ENCODE results near the gene ATP5F1D. TPM values are rescaled to one million over a fixed set of nuclear protein-coding genes. Genes with fewer than 3 reads are reported as not detected.

The ATP5F1D gene
- total and polyA plus RNA-seq, 4 donors: 17.4 to 219 (median 144) TPM

DNA sequence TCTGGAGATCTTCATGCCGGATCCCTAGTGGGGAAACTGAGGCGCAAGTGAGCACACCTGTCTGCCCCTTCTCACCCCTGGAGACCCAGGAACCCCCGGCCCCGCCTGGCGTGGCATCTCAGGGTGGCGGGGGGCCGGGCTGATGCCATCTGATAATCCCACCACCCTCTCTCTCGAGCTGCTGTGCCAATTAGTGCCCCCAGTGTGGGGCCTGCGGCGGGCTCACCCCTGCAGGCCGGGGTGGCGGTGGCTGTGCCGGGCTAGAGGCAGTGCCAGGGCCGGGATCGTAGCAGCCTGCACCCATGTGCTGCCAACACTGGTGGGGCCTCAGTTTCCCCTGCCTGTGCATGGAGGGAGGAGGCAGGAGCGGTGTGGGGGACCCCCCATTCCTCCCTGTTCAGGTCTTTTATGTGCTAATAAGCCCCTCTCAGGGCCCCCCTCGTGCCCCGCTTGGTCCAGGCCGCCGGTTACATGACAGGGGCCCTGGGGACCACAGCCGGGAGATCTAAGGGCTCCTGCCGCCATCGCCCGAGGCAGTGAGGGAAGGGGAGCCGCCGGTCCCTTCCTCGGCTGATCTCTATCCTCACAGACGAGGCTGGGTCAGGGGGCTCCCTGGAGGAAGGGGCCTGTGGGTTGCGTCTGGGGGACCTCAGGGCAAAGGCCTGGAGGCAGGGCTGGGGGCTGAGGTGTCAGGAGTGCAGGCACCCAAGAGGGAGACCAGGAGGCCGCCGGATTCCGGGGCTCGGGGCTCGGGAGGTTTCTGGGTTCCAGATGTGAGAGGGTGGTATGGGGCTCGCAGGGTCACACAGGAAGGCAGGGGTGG is 52.4 kb downstream of the ATP5F1D start:
- Histone ChIP-seq H3K27me3 (ENCODE audit: control insufficient read depth, insufficient read depth, low read length) (no peaks in the 10 kb centered on the region), H3K4me1 (ENCODE audit: control insufficient read depth, insufficient read depth, low read length) (peaks cover 46% of the 10 kb centered on the region), H3K9me3 (ENCODE audit: control insufficient read depth, insufficient read depth, low read length) (no peaks in the 10 kb centered on the region), H3K36me3 (ENCODE audit: control insufficient read depth, insufficient read depth, low read length) (peaks cover 96% of the 10 kb centered on the region), H3K4me3 (ENCODE audit: low read depth, low read length) (no peak overlapping the region), H3K27ac (ENCODE audit: low read depth, low read length) (no peak overlapping the region)
- 80% methylated on average over 28 of the region's 35 CpGs for WGBS (ENCODE audit: insufficient coverage)
- no peak for DNase-seq (ENCODE audit: low read depth in 4 of 6, low spot score in 6 of 6)

Other genes with a start within 250 kb of the ATP5F1D start
- under 1 TPM; 0.22 to 0.30 TPM for gene GRIN3B, start 241.3 kb upstream of the ATP5F1D start, total RNA-seq
- gene GRIN3B, start 241.3 kb upstream of the ATP5F1D start, polyA plus RNA-seq (ENCODE audit: insufficient read length in 2 of 2): 1 to 10 TPM; 1.3 to 1.5 TPM
- 10 to 100 TPM; 32.7 to 97.4 TPM for gene TMEM259, start 220.6 kb upstream of the ATP5F1D start, total RNA-seq
- gene TMEM259, start 220.6 kb upstream of the ATP5F1D start, polyA plus RNA-seq (ENCODE audit: insufficient read length in 2 of 2): 100 to 1,000 TPM; 163 to 191 TPM
- not detected for gene RNU6-2, start 220.2 kb upstream of the ATP5F1D start, total RNA-seq
- not detected for gene RNU6-2, start 220.2 kb upstream of the ATP5F1D start, polyA plus RNA-seq (ENCODE audit: insufficient read length in 2 of 2)
- gene CNN2, start 215.1 kb upstream of the ATP5F1D start, total RNA-seq: 10 to 100 TPM; 26.3 to 43.4 TPM
- gene CNN2, start 215.1 kb upstream of the ATP5F1D start, polyA plus RNA-seq (ENCODE audit: insufficient read length in 2 of 2): 10 to 100 TPM; 35.7 to 40.3 TPM
- 10 to 100 TPM in 1 of 2 donors, 1 to 10 TPM in 1; 9.4 to 14.5 TPM for gene ABCA7, start 201.6 kb upstream of the ATP5F1D start, total RNA-seq
- gene ABCA7, start 201.6 kb upstream of the ATP5F1D start, polyA plus RNA-seq (ENCODE audit: insufficient read length in 2 of 2): 10 to 100 TPM; 16.8 to 23.7 TPM
- gene ARHGAP45, start 174.6 kb upstream of the ATP5F1D start, total RNA-seq: 1 to 10 TPM; 5.1 to 7.3 TPM
- gene ARHGAP45, start 174.6 kb upstream of the ATP5F1D start, polyA plus RNA-seq (ENCODE audit: insufficient read length in 2 of 2): 10 to 100 TPM; 16.9 to 17.4 TPM
- 10 to 100 TPM; 53.1 to 93.3 TPM for gene POLR2E, start 146.4 kb upstream of the ATP5F1D start, total RNA-seq
- 100 to 1,000 TPM; 219 to 221 TPM for gene POLR2E, start 146.4 kb upstream of the ATP5F1D start, polyA plus RNA-seq (ENCODE audit: insufficient read length in 2 of 2)
- 100 to 1,000 TPM; 123 to 287 TPM for gene GPX4, start 137.8 kb upstream of the ATP5F1D start, total RNA-seq
- gene GPX4, start 137.8 kb upstream of the ATP5F1D start, polyA plus RNA-seq (ENCODE audit: insufficient read length in 2 of 2): 100 to 1,000 TPM; 442 to 452 TPM
- 10 to 100 TPM in 1 of 2 donors, 1 to 10 TPM in 1; 7.2 to 10.5 TPM for gene SBNO2, start 67.5 kb upstream of the ATP5F1D start, total RNA-seq
- 10 to 100 TPM; 12.9 to 17.9 TPM for gene SBNO2, start 67.5 kb upstream of the ATP5F1D start, polyA plus RNA-seq (ENCODE audit: insufficient read length in 2 of 2)
- 10 to 100 TPM; 35.4 to 60.0 TPM for gene STK11, start 36.0 kb upstream of the ATP5F1D start, total RNA-seq
- 10 to 100 TPM; 57.5 to 66.6 TPM for gene STK11, start 36.0 kb upstream of the ATP5F1D start, polyA plus RNA-seq (ENCODE audit: insufficient read length in 2 of 2)
- gene CBARP, start 3.7 kb upstream of the ATP5F1D start, total RNA-seq: 1 to 10 TPM; 2.7 to 4.6 TPM
- gene CBARP, start 3.7 kb upstream of the ATP5F1D start, polyA plus RNA-seq (ENCODE audit: insufficient read length in 2 of 2): 10 to 100 TPM; 35.4 to 38.6 TPM
- 10 to 100 TPM; 13.3 to 13.9 TPM for gene MIDN, start 6.8 kb downstream of the ATP5F1D start, total RNA-seq
- 10 to 100 TPM; 95.3 to 97.1 TPM for gene MIDN, start 6.8 kb downstream of the ATP5F1D start, polyA plus RNA-seq (ENCODE audit: insufficient read length in 2 of 2)
- 100 to 1,000 TPM; 323 to 565 TPM for gene CIRBP, start 27.6 kb downstream of the ATP5F1D start, total RNA-seq
- gene CIRBP, start 27.6 kb downstream of the ATP5F1D start, polyA plus RNA-seq (ENCODE audit: insufficient read length in 2 of 2): 100 to 1,000 TPM; 684 to 821 TPM
- gene FAM174C, start 33.8 kb downstream of the ATP5F1D start, total RNA-seq: 10 to 100 TPM in 1 of 2 donors, 1 to 10 TPM in 1; 3.7 to 21.3 TPM
- 10 to 100 TPM; 29.2 to 32.9 TPM for gene FAM174C, start 33.8 kb downstream of the ATP5F1D start, polyA plus RNA-seq (ENCODE audit: insufficient read length in 2 of 2)
- 1 to 10 TPM; 2.1 to 4.5 TPM for gene EFNA2, start 44.1 kb downstream of the ATP5F1D start, total RNA-seq
- gene EFNA2, start 44.1 kb downstream of the ATP5F1D start, polyA plus RNA-seq (ENCODE audit: insufficient read length in 2 of 2): 10 to 100 TPM; 17.0 to 18.7 TPM
- gene NDUFS7, start 142.2 kb downstream of the ATP5F1D start, total RNA-seq: 10 to 100 TPM; 43.0 to 98.8 TPM
- 100 to 1,000 TPM; 149 to 164 TPM for gene NDUFS7, start 142.2 kb downstream of the ATP5F1D start, polyA plus RNA-seq (ENCODE audit: insufficient read length in 2 of 2)
- gene GAMT, start 159.8 kb downstream of the ATP5F1D start, total RNA-seq: 10 to 100 TPM; 15.5 to 30.1 TPM
- 10 to 100 TPM; 77.0 to 81.2 TPM for gene GAMT, start 159.8 kb downstream of the ATP5F1D start, polyA plus RNA-seq (ENCODE audit: insufficient read length in 2 of 2)
- 10 to 100 TPM; 22.1 to 47.6 TPM for gene DAZAP1, start 165.8 kb downstream of the ATP5F1D start, total RNA-seq
- gene DAZAP1, start 165.8 kb downstream of the ATP5F1D start, polyA plus RNA-seq (ENCODE audit: insufficient read length in 2 of 2): 10 to 100 TPM; 64.5 to 84.4 TPM
- gene RPS15, start 196.6 kb downstream of the ATP5F1D start, total RNA-seq: 100 to 1,000 TPM; 243 to 719 TPM
- 100 to 1,000 TPM; 789 to 822 TPM for gene RPS15, start 196.6 kb downstream of the ATP5F1D start, polyA plus RNA-seq (ENCODE audit: insufficient read length in 2 of 2)
- gene APC2, start 208.4 kb downstream of the ATP5F1D start, total RNA-seq: 10 to 100 TPM; 46.3 to 82.4 TPM
- gene APC2, start 208.4 kb downstream of the ATP5F1D start, polyA plus RNA-seq (ENCODE audit: insufficient read length in 2 of 2): 100 to 1,000 TPM; 168 to 190 TPM
- 10 to 100 TPM; 15.6 to 36.1 TPM for gene C19orf25, start 237.5 kb downstream of the ATP5F1D start, total RNA-seq
- 10 to 100 TPM; 45.2 to 45.6 TPM for gene C19orf25, start 237.5 kb downstream of the ATP5F1D start, polyA plus RNA-seq (ENCODE audit: insufficient read length in 2 of 2)
- gene PCSK4, start 248.6 kb downstream of the ATP5F1D start, total RNA-seq: 1 to 10 TPM; 2.2 to 5.9 TPM
- 10 to 100 TPM; 12.6 to 14.4 TPM for gene PCSK4, start 248.6 kb downstream of the ATP5F1D start, polyA plus RNA-seq (ENCODE audit: insufficient read length in 2 of 2)
- 1 to 10 TPM; 3.3 to 4.5 TPM for gene REEP6, start 249.4 kb downstream of the ATP5F1D start, total RNA-seq
- 10 to 100 TPM; 13.1 to 13.3 TPM for gene REEP6, start 249.4 kb downstream of the ATP5F1D start, polyA plus RNA-seq (ENCODE audit: insufficient read length in 2 of 2)